GM12864 (cell line): ENCODE measurements around the gene GGN.

Experiments
- DNase-seq: peaks from one replicate; pipeline ENCODE4 v3.0.0-alpha.2; 2011; ENCODE audit warnings: low read depth
- H3K4me3 ChIP-seq: 2 replicates; pipeline ENCODE4 v1.5.1; 2011; ENCODE audit warnings: mild to moderate bottlenecking, low read depth, low read length, control low read depth
- CTCF ChIP-seq: IDR thresholded peaks from 2 replicates; pipeline ENCODE4 v1.5.1; 2011; ENCODE audit warnings: low read depth, mild to moderate bottlenecking, moderate library complexity, low read length, control low read depth, inconsistent platforms; ENCODE audit errors: missing control alignments

The GGN gene

GRCh38 chr19:38361633-38362075 is 26.2 kb downstream of the GGN start:
- DNase-seq: peak; percentile 38
- peak overlapping the region; percentile 58 for H3K4me3 ChIP-seq
- TF ChIP-seq CTCF: peak; percentile 38

- no peak for TF ChIP-seq CTCF
- no peak for DNase-seq
These were observed 26.8 kb downstream of the GGN start for GRCh38 chr19:38360839-38361631.

DNA sequence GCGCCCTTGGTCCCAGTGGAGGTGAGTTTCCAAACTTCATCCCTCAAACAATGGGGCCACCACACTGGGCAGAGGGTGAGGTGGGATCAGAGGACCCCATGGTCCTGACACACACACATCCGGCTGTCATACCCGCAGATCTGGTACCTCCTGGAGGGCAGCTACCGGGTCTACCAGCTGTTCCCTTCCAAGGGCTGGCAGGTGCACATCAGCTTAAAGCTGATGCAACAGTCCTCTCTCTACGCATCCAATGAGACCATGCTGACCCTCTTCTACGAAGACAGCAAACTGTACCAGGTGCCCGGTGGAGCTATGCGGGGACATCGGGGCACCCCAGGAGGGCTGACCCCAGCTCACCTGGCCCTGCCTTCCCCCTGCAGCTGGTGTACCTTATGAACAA is 27.5 kb downstream of the GGN start:
- no peak for TF ChIP-seq CTCF
- DNase-seq: no peak
- no peak overlapping the region for H3K4me3 ChIP-seq

More at GRCh38 chr19:38360839-38361631, 26.8 kb downstream of the GGN start:
- H3K4me3 ChIP-seq: peak overlapping the region; percentile 58

DNA sequence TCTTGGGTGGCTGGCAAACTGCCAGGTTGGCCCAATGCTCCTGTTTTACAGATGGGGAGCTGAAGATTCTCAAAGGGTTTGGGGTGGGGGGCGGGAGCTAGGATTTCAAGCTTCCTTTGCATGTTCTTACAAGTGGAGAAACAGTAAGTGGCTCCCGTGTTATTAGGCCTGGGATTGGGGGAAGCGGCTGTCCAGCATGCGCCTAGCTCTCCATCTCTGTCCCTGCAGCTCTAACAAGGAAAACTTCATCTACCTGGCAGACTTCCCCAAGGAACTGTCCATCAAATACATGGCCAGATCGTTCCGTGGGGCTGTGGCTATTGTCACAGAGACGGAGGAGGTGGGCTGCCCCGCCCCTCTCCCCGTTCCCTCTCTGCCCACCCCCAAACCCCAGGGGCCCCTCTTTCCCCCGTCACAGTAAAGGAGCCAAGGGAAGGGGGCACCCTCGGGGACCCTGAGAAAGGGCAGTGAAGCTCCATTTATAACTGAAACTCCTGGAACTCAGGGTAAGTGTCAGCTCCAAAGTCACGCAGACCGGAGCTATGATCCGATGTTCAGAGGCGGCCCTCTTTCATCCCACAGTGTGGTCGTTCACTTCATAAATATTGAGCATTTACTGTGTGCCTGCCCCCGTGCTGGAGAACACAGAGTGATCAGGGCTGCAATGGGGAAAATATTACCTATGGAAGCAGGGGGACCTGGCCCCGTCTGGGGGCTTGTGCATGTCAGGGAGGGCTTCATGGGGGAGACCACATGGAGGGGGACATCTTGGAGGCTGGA is 28.4 kb downstream of the GGN start:
- DNase-seq: no peak
- TF ChIP-seq CTCF: no peak
- H3K4me3 ChIP-seq: no peak overlapping the region

- TF ChIP-seq CTCF: no peak
These were observed 29.8 kb downstream of the GGN start for GRCh38 chr19:38358071-38358470.

DNA sequence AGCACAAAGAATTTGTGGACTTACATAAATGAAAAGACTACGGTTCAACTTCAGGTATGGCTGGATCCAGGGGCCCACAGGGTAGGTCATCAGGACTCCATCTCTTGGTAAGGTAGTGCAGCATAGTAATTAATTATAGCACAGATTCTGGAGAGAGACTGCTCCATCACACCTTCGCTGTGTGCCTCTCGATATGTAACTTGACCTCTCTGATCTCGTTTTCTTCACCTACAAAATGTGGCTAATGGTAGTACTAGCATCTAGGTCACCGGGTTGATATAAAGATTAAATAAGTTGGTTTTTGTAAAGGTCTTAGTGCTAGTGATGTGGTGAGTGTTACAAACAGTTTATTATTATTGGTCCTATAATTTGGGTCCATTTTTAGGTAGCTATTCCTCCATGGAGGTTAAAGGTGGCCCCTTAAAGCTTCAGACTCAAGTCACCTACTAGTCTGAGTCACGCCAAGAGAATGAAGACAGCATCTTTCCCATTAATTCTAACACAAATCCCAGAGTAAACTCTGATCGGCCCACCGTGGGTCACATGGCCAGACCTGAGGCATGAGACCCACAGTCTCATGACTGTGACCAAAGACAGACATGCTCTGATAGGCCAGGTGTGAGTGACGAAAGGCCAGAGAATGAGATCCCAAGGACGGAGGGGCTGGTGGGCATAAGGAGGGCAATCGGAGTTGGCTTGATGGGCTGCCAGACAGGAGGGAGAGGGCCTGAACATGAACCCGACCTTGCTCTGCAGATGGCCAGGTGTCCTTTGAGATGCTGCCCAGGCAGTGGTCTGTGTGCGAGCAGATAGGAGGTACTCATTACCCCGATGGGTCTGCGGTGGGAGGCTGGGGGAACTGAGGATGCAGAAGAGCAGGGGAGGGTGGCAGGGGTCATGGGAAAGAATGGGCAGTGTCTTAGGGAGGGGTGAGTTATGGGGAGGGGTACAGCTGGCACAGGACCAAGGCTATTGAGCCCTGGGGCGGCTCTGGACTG is 31.8 kb downstream of the GGN start:
- no peak for TF ChIP-seq CTCF
- no peak for DNase-seq
- no peak overlapping the region for H3K4me3 ChIP-seq

More at GRCh38 chr19:38358071-38358470, 29.8 kb downstream of the GGN start:
- no peak for DNase-seq
- H3K4me3 ChIP-seq: no peak overlapping the region
